LNCaP clone FGC (cell line): Measurements from ENCODE around the gene TIMP2.
"Not testable (repeated sequence)": the region's sequence is repeated elsewhere in the genome, so short reads cannot be mapped to it uniquely, and the experiment has no call there.

ENCODE experiments used
- DNase-seq: peaks from one replicate; pipeline ENCODE4 v3.0.0-alpha.2; 2011; ENCODE audit warnings: low read depth
- H3K4me3 ChIP-seq: 2 replicates; pipeline ENCODE4 v1.5.1; 2011; ENCODE audit warnings: mild to moderate bottlenecking, low read depth, low read length, control low read depth
- TF ChIP-seq, protein P1 (sequence below): IDR thresholded peaks from 2 replicates; pipeline ENCODE4 v1.5.1; 2012; ENCODE audit warnings: mild to moderate bottlenecking; ENCODE audit not compliant: control insufficient read depth, insufficient read depth; ENCODE audit errors: extremely low read depth

TIMP2 gene

DNA sequence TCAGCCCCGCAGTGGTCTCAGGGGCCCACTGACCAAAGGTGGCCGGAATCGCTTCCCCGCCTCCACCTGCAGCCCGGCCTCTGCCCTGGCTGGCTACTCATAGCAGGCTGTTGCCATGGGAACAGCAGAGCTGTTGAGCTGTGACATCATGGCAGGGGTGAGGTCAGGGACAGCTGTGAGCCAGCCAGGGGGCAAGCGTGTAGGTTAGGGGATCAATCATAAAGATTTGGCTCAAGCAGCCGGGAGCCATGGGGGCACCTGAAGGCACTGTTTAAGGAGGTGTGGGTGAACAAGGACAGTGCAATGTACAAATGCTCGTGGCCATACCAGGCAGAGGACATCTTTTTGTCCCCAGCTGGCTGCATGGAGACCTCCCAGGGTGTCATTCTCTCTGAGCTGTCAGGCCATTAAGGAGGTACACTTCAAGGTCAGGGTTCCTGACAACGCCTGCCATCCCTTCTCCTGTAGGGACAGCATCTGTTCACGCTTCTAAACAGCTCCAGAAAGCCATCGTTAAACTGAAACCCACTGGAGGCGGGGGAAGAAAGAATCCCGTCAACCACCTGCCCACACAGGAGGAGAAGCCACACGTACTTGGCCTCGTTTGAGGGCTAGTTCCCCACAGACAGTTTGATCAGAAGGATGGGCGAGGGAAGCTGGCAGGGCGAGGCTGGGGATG is 21.9 kb downstream of the TIMP2 start, which contains the start of gene CEP295NL:
Gene CEP295NL (minus strand): TSS at position 101 of the 679 bp plus-strand sequence. CDS start 1,373 bp downstream, outside the sequence.
- DNase-seq, result no peak
- TF ChIP-seq, protein P1, sequence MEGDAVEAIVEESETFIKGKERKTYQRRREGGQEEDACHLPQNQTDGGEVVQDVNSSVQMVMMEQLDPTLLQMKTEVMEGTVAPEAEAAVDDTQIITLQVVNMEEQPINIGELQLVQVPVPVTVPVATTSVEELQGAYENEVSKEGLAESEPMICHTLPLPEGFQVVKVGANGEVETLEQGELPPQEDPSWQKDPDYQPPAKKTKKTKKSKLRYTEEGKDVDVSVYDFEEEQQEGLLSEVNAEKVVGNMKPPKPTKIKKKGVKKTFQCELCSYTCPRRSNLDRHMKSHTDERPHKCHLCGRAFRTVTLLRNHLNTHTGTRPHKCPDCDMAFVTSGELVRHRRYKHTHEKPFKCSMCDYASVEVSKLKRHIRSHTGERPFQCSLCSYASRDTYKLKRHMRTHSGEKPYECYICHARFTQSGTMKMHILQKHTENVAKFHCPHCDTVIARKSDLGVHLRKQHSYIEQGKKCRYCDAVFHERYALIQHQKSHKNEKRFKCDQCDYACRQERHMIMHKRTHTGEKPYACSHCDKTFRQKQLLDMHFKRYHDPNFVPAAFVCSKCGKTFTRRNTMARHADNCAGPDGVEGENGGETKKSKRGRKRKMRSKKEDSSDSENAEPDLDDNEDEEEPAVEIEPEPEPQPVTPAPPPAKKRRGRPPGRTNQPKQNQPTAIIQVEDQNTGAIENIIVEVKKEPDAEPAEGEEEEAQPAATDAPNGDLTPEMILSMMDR, result no peak
- H3K4me3 ChIP-seq, result no peak within 1 kb of the TSS

DNA sequence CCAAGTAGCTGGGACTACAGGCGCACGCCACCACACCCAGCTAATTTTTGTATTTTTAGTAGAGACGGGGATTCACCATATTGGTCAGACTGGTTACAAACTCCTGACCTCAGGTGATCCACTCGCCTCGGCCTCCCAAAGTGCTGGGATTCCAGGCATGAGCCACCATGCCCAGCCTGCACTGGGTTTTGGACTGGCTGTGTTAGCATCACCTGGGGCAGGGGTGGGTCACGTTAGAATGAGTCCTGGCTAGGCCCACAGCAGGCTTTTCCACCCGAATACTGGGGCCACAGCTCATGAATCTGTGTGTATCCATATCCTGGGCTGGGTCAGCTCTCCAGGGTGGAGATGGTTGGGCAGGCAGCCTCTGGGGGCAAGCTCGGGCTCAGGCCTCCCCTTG is 23.0 kb downstream of the TIMP2 start:
- H3K4me3 ChIP-seq, DNase-seq: not testable (repeated sequence)

DNA sequence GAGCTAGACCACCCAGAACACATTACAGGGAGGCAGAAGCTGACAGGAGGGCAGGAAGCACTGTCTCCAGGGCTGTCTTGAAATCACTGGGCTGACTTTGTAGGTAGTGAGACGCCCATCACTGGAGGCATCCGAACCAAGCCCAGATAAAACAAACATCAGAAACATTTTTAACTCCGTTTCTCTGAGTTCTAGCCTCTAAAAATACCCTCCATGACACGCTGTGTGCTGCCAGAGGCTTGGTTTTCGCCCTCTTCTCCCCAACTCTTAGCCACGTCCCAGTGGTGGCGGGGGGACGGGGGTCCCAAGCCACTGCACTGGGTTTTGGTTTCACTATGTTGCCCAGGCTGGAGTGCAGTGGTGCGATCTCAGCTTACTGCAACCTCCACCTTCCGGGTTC is 23.4 kb downstream of the TIMP2 start:
- H3K4me3 ChIP-seq, result no peak overlapping the region
- no peak for DNase-seq
- TF ChIP-seq, protein P1, result no peak

DNA sequence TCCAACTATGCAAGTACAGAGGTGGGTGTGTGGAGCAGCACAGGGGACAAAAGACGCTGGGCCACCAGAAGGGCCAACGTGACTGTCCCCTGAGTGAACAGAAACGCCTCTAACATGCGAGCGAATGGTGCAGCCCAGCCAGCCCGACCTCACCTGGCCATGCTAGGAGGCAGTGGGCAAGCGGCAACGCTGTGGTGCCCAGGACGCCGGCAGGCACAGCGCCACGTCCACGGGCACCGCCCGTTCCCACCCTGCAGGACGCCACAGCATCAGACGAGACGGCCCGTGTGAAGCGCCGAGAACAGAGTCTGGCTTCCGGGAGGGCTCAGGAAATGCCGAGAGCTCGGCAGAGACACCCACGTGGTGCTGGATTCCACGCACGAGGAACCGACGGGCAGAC is 24.4 kb downstream of the TIMP2 start:
- H3K4me3 ChIP-seq, result no peak overlapping the region
- no peak for DNase-seq
- TF ChIP-seq, protein P1, result no peak

DNA sequence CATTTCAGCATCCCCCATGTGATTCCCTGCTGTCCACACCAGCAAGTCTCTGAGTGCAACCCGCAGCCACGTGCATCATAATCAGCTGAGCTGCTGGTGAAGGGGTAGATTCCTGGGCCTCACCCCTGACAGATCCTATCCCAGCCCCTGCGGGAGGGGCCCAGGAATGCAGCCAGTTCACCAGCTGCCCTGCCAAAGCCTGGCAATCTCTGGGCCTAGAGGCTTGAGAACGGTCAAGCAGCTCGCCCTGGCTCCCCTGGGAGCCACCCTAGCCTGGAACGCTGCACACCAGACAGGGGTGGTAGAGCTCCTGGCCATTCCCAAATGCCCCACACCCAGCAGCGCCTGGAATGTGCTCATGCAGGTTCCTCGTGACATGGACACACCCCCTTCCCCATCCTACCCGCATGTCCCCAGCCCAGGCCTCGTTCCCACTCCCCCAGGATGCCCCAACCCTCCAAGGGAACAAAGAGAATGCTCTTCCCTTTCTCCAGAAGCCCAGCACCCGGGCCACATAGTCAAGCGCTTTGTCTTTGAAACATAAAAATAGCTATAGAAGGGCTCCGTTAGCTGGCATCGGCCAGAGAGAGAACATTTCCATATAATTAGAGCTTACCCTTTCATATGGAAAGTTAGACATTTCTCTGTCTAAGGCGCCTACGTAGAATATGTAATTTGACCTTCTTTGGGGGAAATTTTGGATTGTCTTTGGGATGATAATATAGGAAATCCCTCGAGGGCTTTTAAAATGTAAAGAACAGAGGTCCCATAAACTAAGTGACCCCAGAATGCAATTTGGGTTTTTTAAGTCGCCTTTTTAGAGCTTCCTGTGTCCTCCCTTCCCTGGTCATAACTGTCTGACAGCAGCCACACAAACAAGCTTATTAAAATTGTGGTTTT is 25.6 kb downstream of the TIMP2 start:
- no peak overlapping the region for H3K4me3 ChIP-seq
- no peak for DNase-seq
- TF ChIP-seq, protein P1, result no peak

DNA sequence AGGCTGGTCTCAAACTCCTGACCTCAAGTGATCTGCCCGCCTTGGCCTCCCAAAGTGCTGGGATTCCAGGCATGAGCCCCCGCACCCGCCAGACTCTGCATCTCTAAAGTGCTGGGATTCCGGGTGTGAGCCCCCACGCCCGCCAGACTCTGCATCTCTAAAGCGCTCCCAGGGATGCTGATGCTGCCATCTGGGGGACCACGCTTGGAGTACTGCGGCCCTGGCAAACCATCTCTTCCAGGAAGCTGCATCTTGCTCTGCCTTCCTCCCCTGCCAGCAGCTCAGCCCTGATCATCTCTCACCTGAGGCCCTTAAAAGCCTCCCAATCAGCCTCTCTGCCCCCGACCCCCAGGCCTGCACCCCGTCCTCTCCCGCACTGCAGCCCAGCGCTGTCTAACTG is 26.2 kb downstream of the TIMP2 start:
- TF ChIP-seq, protein P1, result no peak
- DNase-seq, result no peak

DNA sequence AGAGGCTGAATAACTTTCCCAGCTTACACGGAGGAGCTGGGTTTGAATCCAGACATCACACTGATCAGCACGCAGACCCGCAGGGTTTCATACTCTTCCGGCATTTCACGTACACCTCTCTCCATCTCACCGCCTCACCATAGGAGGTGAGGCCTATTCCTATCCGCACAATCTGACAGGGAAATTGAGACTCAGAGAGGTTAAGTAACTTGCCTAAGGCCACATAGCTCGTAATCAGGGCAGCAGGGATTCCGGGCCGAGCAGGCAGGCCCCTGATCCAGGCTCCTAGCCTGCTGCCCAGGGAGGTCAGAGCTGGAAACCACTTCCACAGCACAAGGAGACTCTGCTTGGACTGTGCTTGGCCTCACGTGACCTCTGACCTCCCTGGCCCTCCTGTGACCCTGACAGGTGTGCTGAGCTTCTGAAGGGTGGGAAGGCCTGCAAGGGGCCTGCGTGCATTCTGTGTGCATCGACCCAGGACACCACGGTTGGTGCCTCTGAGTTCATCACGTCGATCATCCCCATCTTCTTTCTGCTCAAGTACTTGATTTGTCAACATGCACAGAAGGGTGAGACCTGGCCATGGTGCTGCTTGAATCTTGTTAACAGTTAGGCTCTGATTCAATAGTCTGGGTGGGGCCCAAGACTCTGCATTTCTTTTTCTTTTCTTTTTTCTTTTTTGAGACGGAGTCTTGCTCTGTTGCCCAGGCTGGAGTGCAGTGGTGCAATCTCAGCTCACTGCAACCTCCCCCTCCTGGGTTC is 26.9 kb downstream of the TIMP2 start:
- DNase-seq, result no peak
- H3K4me3 ChIP-seq, result no peak overlapping the region
- TF ChIP-seq, protein P1, result no peak

More for the DNA sequence above, 26.2 kb downstream of the TIMP2 start:
- H3K4me3 ChIP-seq, result no peak overlapping the region
